HEK293T (cell line): ENCODE measurements around the gene LMX1A.

ENCODE experiments used
- FOXM1 ChIP-seq: fragments of 450-650 bp; IDR thresholded peaks from 2 replicates; pipeline ENCODE4 v1.6.1; 2017; ENCODE audit warnings: mild to moderate bottlenecking, borderline replicate concordance
- SUZ12 ChIP-seq: fragments of 450-650 bp; IDR thresholded peaks from 2 replicates; pipeline ENCODE4 v1.6.1; 2016; ENCODE audit warnings: mild to moderate bottlenecking

GRCh38 chr1:165287781-165288180 lies 68.7 kb downstream of the LMX1A start:
- TF ChIP-seq SUZ12 (no peak), FOXM1 (no peak)
